GM06990 (cell line): ENCODE measurements around the gene PDGFRB.

Experiments
- DNase-seq: peaks from one replicate; pipeline ENCODE4 v3.0.0-alpha.2; 2011; ENCODE audit not compliant: insufficient read length; ENCODE audit errors: extremely low read depth
- H3K27me3 ChIP-seq: replicated peaks from 2 replicates; pipeline ENCODE4 v1.6.0; 2011; ENCODE audit warnings: low read length; ENCODE audit not compliant: control insufficient read depth, insufficient read depth
- H3K36me3 ChIP-seq: 2 replicates; pipeline ENCODE4 v1.5.1; 2011; ENCODE audit warnings: low read length; ENCODE audit not compliant: control insufficient read depth, insufficient read depth
- H3K4me3 ChIP-seq: replicated peaks from 2 replicates; pipeline ENCODE4 v1.5.1; 2011; ENCODE audit warnings: low read depth, mild to moderate bottlenecking, control low read depth, low read length
- TF ChIP-seq, protein P1 (sequence below): IDR thresholded peaks from 2 replicates; pipeline ENCODE4 v1.5.1; 2011; ENCODE audit warnings: low read length, control low read depth, mild to moderate bottlenecking, inconsistent platforms; ENCODE audit not compliant: insufficient read depth, poor library complexity, severe bottlenecking

PDGFRB gene

DNA sequence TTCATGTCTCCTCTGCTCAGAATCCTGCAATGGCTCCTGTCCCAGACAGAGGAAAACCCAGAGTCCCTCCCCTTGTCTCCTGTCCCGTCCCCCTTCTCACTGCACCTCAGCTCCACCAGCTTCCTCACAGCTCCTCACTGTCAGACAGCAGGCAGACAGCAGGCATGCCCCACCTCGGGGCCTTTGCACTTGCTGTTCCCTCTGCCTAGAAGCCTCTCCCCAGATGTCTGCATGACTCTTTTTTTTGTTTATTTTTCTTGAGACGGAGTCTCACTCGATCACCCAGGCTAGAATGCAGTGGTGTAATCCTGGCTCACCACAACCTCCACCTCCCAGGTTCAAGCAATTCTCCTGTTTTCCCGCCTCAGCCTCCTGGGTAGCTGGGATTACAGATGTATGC lies 25.4 kb upstream of the PDGFRB start:
- TF ChIP-seq, protein P1, sequence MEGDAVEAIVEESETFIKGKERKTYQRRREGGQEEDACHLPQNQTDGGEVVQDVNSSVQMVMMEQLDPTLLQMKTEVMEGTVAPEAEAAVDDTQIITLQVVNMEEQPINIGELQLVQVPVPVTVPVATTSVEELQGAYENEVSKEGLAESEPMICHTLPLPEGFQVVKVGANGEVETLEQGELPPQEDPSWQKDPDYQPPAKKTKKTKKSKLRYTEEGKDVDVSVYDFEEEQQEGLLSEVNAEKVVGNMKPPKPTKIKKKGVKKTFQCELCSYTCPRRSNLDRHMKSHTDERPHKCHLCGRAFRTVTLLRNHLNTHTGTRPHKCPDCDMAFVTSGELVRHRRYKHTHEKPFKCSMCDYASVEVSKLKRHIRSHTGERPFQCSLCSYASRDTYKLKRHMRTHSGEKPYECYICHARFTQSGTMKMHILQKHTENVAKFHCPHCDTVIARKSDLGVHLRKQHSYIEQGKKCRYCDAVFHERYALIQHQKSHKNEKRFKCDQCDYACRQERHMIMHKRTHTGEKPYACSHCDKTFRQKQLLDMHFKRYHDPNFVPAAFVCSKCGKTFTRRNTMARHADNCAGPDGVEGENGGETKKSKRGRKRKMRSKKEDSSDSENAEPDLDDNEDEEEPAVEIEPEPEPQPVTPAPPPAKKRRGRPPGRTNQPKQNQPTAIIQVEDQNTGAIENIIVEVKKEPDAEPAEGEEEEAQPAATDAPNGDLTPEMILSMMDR: no peak
- H3K27me3 ChIP-seq: no peaks in the 10 kb centered on the region; the same call in none of the 2 replicates
- H3K36me3 ChIP-seq: no peaks in the 10 kb centered on the region
- H3K4me3 ChIP-seq: no peak overlapping the region
- DNase-seq: no peak

DNA sequence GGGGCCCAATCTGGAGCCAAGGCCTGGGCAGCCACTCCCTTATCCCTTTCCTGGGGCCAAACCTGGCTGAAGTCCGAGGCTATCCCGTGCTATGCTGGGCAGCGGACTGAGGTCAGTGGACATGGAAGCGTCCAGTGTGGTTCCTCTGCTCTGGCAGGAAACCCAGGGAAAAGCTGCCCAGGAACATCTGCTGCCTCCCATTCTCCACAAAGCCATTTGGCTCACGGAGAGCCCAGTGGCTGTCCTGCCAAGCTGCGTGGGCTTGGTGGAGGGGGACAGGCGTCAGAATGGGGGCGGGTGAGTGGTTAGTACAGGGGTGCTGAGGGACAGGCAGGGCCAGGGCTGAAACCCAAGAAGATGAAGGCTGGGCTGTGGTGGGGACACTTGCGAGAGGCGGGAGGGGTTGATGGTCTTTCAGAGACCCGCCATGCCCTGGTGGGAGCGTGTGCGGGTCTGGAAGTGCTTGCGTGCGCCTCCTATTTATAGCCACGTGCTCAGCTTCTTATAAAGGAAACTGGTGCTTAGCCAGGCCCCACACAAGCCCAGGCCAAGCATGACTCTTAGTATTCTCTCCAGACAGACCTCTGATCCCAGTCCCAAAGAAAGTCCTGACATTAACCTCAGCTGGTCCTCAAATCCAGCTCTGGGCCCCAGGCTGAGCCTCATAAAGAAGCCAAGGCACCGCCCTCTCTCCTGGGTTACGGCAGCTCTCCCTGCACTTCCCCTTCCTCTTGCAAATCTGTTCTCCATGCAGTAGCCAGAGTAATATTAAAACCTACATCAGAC lies 24.8 kb upstream of the PDGFRB start:
- no peak for DNase-seq
- TF ChIP-seq, protein P1: no peak
- H3K27me3 ChIP-seq: no peaks in the 10 kb centered on the region; the same call in none of the 2 replicates

GRCh38 chr5:150179019-150179620 lies 23.5 kb upstream of the PDGFRB start:
- TF ChIP-seq, protein P1: no peak
- H3K4me3 ChIP-seq: no peak overlapping the region
- H3K36me3 ChIP-seq: no peaks in the 10 kb centered on the region
- no peak for DNase-seq
- peaks cover under 1% of the 10 kb centered on the region for H3K27me3 ChIP-seq

More for the DNA sequence above, 24.8 kb upstream of the PDGFRB start:
- Histone ChIP-seq H3K4me3 (no peak overlapping the region), H3K36me3 (no peaks in the 10 kb centered on the region)

GRCh38 chr5:150178262-150178661 lies 22.6 kb upstream of the PDGFRB start:
- Histone ChIP-seq H3K4me3 (no peak overlapping the region), H3K27me3 (peaks cover 2% of the 10 kb centered on the region), H3K36me3 (no peaks in the 10 kb centered on the region)
- TF ChIP-seq, protein P1: no peak
- DNase-seq: no peak

- Histone ChIP-seq H3K27me3 (peaks cover 2% of the 10 kb centered on the region), H3K36me3 (no peaks in the 10 kb centered on the region), H3K4me3 (no peak overlapping the region)
- TF ChIP-seq, protein P1: no peak
- DNase-seq: no peak
Measured at GRCh38 chr5:150177721-150178120, 22.1 kb upstream of the PDGFRB start.
